Right lung (tissue), 5 donors: Measurements from ENCODE around the gene AP3D1. TPM values are rescaled to one million over a fixed set of nuclear protein-coding genes. Genes with fewer than 3 reads are reported as not detected.
"Not testable (repeated sequence)": the region's sequence is repeated elsewhere in the genome, so short reads cannot be mapped to it uniquely, and the experiment has no call there.

ENCODE experiments used
- DNase-seq, 2 donors: peaks; one replicate each; pipeline ENCODE4 v3.0.0-alpha.2; 2013
- polyA plus RNA-seq, 5 donors: library from polyadenylated mRNA; unstranded; fragments of 120-200 nt; gene quantifications; one replicate each; pipeline versions ENCODE4 v1.2.1 to v1.2.3, GENCODE V29; 2013; ENCODE audit warnings: inconsistent platforms in 1 of 5, low replicate concordance in 1 of 5; ENCODE audit not compliant: insufficient read length in 5 of 5, insufficient read depth in 1 of 5

AP3D1 gene
- polyA plus RNA-seq, 5 donors: 56.7 to 90.8 (median 67.7) TPM

DNA sequence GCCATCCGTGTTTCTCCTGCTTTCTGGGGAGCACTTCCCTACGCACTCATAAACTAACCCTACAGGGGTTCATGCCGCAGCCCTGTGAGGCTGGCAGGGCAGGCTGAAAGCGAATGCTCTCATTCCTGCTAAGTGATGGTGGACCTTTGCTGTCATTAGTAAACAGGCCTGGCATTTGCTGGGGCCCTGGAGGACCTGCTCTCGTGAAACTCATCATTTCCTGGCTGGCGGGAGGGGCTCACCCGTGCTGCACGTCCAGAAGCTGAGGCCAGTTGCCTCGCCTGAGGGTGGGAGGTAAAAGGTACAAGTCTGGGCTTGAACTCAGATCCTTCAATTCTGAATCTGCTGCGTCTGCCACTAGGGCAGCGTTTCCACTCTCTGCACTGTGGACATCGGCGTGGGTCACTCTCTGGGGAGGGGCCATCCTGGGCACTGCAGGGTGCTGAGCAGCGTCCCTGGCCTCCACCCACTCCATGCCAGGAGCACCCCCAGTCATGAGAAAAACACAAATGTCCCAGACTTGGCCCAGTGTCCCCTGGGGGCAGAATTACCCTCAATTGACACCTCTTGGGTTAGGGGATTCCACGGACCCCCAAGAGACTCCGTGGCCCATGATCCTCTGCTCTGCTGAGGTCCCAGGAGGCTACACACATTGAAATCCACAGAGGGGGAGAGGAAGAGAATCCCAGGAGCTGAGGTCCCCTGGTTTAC lies 62.2 kb downstream of the AP3D1 start:
- DNase-seq: no peak

DNA sequence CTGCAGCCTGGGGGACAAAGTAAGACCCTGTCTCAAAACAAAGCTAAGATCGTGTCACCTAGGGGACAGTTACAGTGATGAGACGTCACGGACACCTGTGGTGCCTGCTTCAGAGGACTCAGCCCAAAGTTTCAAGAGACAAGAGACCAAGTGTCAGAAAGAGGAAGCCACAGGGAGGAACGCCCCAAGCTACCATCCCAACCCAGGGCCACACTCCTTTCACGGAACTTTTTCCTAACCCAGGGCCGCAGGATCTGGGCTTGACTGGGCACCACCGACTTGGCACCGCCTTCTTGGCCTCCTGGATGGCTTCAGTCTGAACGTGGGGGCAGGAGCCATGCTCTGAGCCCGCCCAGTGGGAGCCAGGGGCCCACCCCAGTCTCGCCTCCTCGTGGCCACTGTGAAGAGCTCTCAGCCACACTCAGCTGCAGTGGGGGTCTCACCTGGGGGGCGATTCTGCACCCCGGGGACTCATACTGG lies 63.7 kb downstream of the AP3D1 start:
- DNase-seq: no peak

DNA sequence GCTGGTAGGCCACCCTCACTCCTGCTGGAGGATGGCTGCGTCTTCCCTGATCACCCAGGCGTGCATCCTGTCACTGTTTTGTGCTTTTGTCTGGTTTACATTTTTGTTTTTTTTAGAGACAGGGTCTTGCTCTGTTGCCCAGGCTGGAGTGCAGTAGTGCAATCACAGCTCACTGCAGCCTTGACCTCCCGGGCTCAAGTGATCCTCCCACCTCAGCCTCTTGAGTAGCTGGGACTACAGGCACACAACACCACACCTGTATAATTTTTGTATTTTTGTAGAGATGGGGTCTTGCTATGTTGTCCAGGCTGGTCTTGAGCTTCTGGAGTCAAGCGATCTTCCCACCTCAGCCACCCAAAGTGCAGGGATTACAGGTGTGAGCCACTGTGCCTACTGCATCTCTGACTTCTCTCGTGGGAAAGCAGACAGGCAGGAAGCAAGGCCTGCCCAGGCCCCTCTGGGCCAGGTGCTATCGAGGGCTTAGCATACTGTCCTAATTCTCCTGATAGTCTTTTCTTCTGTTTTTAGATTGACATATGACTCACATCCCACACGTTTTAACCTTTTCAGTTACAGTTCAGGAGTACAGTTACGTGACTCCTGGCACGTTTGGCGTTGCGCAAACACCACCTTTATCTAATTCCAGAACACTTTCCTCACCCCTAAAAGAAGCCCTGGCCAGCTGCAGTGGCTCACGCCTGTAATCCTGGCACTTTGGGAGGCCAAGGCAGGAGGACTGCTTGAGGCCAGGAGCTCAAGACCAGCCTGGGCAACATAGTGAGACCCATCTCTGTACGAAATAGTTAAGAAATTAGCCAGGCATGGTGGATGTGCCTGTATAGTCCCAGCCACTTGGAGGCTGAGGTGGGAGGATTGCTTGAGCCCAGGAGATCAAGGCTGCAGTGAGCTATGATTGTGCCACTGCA lies 64.4 kb downstream of the AP3D1 start:
- not testable (repeated sequence) for DNase-seq

DNA sequence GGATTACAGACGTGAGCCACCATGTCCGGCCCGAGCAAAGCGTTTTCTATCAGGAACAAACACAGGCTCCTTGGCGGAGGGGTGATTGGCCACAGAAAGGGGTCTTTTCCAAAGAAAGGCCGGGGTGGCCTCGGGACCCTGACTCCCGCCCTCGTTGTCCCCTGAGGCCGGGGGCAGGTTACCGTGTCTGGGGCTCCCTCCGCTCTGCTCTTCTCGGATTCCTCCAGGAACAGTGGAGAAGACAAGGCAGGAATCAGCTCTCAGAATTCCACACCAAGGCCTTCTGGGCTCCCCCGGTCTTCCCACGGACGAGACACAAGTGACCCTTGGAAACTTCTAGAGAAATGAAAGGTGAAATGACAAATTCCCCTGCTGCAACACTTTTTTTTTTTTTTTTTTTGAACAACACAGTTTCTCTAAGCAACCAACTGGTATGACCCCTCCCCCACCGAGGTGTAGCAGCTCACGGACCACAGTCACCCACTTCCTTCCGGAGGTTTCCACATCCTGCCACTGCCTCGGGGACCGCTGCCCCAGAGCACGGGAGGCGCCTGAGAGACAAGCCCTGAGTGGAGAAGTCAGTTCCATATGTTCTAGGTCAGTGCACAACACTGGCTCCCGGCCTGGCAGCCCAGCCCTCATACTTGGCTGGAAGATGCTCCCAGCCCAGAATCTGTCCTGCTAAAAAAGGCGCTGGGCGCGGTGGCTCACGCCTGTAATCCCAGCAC lies 66.2 kb downstream of the AP3D1 start:
- DNase-seq: no peak

DNA sequence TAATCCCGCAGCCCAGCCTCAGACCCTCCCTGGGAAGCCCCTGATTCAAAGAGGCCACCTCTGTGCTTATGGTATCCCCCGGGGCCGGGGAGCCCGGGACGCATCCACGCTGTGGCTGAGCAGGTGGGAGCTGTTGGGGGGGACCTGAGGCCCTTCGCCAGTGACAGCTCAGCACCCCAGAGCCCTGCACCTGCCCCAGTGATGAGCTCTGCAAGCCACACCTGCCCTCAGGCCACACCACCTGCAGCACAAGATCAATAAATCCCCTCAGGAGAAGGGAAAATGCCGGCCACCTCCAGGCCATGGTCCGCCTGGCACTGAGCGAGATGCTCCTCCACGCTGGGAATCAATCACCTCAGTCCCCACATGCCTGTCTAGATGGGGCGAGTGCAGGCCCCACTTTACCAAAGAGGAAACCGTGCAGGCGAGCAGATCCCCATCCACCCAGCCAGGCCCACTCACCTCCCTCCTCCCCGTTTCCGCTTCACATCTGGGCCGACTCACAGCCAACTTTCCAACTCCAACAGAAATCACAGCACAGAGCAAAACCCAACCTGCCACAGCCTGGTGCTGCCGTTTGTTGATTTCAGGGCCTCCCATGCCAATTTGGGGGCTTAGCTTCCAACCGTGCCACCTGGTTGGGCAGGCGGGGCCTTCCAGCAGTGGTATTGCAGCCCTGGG lies 68.1 kb downstream of the AP3D1 start:
- no peak for DNase-seq

DNA sequence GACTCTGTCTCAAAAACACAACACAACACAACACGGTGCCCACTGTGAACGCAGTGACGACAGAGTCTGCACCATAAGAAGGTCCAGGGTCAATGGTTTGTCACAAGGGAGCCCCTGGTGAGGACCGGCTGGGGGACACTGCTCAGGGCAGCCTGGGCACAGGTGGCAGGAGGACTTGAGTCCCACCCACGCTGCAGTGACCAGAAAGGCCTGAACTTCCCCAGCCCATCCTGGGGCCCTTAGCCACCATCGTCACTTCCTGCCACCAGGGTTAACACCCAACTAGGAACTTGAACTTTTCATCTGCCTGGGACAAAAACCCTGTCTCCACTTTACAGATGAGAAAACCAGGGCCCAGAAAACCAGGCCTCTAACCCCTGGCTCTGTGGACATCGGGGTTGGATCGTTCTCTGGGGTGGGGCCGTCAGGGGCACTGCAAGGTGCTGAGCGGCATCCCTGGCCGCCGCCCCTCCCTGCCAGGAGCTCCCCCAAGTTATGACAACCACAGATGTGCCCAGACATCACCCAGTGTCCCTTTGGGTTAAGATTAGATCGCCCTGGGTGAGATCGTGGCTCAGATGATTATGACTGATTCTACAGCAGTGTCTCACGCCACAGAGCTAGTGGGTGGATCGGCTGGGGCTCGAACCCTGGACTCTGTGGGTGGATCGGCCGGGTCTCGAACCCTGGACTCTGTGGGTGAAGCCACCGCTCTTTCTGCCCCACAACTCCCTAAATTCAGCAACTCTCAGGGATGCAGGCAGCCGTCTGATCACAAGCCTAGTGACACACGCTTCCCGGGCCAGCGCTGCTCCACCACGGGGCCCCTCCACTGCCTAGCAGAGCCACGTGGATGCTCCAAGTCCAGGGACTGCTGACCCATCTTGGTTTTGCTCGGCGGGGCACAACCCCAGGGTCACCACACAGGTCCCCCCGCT lies 69.2 kb downstream of the AP3D1 start:
- no peak for DNase-seq

DNA sequence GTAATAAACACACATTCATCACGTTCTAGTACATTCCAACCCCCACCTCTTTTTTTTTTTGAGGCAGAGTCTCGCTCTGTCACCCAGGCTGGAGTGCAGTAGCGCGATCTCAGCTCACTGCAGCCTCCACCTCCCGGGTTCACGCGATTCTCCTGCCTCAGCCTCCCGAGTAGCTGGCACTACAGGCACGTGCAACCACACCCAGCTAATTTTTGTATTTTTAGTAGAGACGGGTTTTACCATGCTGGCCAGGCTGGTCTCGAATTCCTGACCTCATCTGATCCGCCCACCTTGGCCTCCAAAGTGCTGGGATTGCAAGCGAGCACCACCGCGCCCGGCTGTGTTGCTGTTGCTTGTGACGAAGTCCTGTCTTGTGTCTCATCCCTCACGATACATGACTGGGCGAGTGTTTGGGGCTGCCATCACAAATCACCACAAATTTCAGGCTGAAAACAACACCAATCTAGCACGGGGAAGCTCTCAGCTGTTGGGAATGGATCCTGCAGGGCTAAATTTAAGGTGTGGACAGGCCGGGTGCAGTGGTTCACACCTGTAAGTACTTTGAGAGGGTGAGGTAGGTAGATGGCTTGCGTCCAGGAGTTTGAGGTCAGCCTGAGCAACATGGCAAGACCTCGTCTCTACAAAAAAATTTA lies 70.9 kb downstream of the AP3D1 start:
- no peak for DNase-seq

DNA sequence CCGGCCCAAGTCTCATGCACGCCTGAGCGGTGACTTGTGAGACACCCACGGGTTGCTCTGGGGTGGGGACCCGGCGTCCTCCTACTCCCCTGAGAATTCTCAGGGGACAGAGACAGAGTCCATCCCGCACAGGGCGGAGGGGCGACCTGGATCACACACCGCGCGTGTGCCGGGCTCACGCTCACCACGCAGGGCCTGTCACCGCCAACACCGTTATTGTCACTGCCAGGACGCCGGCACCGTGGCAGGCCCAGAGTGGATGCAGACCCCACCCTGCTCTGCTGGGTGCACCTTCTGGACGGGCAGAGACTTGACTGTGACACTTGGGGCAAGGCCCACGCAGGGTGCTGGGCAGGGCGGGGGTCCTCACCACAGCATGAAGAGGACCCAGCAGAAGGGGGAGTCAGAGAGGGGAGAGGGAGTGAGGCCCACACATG lies 71.5 kb downstream of the AP3D1 start:
- no peak for DNase-seq

DNA sequence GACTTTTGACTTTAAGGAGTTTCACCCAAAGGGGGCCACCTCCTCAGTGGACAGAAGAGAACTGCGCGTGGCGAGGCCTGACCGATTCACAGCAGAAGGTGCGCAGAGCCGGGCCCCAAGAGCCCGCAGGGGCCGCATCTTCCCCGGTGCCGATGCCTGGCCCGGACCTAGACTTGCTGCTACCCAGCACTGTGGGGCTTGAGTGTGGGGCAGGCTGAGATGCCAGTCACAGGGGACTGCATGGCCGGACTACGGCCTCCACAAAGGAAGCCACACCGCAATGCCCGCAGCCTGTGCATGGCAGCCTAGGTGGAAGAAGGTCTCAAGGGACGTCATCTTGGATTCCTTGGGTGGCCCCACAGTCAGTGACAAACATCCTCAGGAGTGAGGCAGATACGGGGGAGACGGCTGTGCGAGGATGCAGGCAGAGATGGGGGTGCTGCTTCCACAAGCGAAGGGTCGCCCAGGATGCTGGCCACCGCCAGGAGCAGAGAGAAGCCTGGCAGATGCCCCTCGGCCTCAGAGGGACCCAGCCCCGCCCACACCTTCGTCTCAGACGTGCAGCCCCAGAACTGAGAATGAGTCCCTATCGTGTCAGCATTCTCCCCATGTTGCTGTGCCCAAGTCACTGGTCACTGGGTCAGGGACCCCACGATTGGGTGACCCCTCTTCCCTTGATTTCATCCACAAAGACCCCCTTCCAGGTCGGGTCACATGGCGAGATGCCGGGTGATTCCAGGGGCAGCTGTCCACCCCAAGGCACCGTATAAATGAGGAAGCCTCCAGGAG lies 72.1 kb downstream of the AP3D1 start:
- no peak for DNase-seq

DNA sequence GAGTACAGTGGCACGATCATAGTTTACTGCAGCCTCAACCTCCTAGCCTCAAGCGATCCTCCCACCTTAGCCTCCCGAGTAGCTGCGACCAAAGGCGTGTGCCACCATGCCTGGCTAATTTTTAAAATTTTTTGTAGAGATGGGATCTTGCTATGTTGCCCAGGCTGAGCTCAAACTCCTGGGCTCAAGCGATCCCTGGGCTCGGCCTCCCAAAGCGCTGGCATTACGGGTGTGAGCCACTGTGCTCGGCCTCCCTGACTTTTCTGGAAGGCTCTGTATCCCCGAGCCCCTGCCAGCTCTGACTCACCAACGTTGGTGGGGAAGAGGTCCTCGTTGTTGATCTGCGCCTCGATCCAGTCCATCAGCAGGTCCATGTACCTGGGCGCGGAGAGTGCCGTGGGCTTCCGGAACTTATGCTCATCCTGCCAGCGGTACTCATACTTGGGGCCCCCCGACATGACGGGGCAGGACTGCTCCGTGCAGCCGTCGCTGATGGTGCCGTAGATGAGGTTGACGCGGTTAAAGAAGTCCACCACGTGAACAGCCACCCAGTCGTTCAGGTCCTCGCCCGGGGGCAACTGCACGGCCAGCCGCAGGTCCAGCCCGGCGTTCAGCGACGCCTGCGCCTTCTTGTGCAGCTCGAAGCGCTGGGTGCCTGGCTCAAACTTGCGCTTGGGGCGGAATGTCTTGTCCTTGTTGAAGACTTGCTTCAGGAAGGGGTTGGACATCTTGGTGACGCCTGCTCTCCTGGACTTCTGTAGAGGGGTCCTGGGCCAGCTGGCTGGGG lies 73.3 kb downstream of the AP3D1 start:
- DNase-seq: no peak

DNA sequence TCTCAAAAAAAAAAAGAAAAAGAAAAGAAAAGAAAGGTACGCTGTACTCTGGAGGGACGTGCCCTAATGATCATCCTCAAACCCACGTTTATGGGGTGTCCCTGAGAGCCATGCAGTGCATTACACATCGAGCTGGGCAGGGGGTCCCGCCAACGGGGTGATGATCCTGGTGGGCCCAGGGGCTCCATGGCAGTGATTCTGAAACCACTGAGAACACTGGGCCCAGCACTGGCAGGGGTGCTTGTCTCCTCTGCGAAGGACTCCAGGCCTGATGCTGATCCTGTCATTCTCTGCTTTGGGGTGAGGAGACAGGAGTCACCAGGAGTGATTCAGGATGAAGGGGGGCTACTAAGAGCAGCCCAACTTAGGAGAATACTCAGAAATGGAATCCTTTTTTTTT lies 74.0 kb downstream of the AP3D1 start:
- DNase-seq: no peak

DNA sequence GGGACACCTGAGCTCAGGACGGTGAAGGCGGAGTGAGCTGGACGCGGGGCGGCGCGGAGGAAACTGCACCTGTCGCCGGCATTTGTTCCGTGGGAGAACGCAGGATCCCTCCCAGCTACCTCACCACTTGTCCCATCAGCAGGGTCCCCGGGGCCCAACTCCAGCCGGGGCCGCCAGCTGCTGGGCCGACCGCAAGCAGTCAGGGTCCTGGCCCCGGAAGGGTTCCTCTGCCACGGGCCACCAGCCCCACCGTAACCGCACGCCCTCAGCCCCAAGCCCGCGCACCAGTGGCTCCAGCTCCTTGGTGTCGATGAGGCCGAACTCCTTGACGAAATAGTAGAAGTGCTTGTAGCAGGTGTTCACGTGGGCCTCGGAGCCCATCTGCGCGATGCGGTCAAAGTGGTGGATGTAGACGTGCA lies 74.8 kb downstream of the AP3D1 start:
- DNase-seq: no peak

DNA sequence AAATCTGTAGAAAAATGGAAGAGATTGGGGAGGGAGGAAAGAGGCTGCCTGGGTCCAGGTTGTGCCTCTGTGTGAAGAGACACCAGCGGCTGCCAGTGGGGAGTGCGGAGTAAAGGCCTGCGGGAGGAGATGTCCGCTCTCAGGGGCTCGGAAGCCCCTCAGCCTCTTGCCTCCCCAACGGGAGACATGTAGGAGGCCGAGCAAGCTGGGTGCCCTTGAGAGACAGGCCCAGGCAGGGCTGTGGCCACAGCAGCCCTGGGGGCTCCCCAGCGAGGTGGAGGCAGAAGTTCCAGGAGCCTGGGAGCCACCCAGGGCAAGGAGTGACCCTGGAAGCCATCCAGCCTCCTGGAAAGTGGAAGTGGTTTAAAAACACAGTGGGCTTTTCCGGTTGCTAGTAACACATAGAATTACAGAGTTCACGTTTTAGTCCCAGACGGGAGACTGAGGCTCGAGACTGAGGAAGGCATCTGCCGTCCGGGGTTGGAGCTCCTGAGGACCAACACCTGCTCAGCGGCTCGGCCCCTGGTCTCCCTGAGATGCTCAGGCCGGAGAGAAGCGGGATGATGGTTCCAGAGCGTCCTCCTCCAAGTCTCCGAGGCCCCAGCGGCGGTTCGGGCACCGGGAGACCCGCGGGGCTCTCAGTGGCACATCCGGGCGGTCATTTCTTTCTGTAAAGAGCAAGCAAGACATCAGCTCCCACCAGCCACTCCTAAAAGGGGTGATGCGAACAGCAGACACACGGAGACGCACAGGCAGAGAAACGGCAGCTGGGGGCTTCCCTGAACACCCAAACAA lies 78.4 kb downstream of the AP3D1 start:
- DNase-seq: no peak

DNA sequence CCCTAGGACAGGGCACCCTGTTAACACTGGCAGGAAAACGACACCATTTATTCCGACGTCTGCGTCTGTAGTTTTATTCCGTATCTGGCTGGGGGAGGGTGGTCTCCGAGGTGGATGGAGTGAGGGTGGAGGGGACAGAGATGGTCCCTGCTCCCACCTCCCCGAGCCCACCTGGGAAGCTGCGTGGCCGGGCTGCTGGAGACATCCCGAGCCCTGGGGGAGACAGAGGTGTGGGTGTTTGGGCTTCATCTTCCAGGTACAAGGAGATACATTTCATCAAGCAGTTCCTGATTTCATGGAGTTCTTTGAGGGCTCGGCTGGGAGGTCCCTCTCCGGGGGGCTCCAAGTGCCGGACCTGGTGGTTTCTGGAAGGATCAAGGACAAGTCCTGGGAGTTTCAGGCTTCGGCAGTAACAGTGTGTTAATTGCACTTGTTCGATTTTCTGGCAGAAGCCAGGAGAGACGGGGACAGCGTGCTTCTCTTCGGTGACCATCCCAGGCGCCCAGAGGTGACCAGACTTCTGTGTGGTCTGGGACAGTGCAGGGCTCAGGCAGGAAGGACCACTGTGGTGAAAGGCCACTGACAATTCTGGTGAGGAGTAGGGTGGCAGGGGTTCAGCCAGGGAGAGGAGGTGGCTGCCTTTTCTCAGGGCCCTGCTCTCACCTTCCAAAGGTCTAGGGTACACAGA lies 80.2 kb downstream of the AP3D1 start:
- DNase-seq: no peak

DNA sequence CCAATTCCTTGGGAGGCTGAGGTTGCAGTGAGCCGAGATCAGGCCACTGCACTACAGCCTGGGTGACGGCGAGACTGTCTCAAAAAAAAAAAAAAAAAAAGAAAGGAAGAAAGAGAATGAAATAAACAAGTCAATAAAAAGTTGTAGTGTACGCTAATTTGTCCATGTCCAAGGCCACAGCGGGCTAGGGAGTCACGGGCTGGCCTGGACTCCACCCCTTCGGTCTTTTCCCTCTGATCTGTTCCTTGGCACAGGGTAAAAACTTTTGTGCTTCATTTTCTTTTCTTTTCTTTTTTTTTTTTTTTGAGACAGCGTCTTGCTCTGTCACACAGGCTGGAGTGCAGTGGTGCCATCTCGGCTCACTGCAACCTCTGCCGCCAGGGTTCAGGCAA lies 80.9 kb downstream of the AP3D1 start:
- DNase-seq: no peak

DNA sequence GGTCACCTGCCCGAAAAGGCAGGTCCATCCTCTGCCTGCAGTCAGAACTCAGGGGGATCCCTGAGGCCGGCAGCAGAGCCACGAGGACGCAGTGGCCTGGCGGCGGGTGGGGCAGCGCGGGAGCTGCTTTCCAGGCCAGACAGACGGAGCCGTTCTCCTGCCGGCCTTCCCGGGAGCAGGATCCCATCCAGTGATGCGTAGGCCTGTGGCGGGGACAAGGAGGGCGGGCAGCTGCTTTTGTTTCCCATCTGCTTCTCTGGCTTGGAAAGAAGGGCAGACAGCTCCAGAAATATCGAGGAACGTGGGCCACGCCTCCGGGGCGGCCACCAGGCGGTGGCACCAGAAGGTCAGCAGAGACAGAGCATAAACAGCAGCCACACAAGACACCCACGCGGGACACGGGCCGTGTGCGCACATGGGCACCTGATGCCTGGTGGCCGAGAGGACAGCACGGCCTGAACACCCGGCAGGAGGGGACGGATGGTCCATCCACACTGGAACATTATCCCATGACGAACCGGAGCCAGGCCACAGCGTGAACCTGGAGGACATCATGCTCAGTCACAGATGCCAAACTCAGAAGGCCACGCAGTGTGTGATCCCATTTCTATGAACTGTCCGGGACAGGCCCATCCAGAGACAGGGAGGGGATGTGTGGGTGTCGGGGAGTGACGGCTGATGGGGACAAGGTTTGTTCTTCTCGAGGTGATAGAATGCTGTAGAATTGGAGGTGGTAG lies 86.4 kb downstream of the AP3D1 start:
- no peak for DNase-seq
